Head of caudate nucleus (tissue), 42 donors: ENCODE results near the gene ZNF212.
A peak's percentile ranks its signal among the peaks of the same experiment; 100 is the strongest.

Source experiments
- DNase-seq, 42 donors: peaks; one replicate each; pipeline versions ENCODE4 v3.0.0 to v3.0.0-alpha.2; 2020 to 2021; ENCODE audit warnings: mixed read lengths in 7 of 42
- intact Hi-C: fragments of 100-400 bp; cut with DNase I; formaldehyde crosslinking; loops from one replicate; pipeline ENCODE4 v1.15.0; 2022

ZNF212 gene

GRCh38 chr7:149239345-149240143 lies at the start of gene ZNF212:
Gene ZNF212, plus strand, starts transcription at chr7:149239651. Its CDS starts 128 bp downstream, at chr7:149239779.
- peak; percentile 80 to 97 (median 93) for DNase-seq
- intact Hi-C loops, result loop anchor here (5.0 kb wide), 1 partner anchor 42 kb away; the partner anchor contains the start of gene ZNF282

GRCh38 chr7:149191851-149192250 lies 47.6 kb upstream of the ZNF212 start:
- intact Hi-C loops, result no loop called here
- no peak for DNase-seq

GRCh38 chr7:149194799-149195179 lies 44.7 kb upstream of the ZNF212 start:
- no peak for DNase-seq
- intact Hi-C loops, result loop anchor here (5.0 kb wide), 1 partner anchor 43 kb away; the partner anchor contains the start of gene ZNF212

- intact Hi-C loops, result loop anchor here (5.0 kb wide), 1 partner anchor 42 kb away; the partner anchor contains the start of gene ZNF212
- DNase-seq, result peak; percentile 79 to 96 (median 90)
Observed at GRCh38 chr7:149195180-149196150, 44.0 kb upstream of the ZNF212 start, which contains the start of gene ZNF282. Gene ZNF282, plus strand, starts transcription at chr7:149195546. Its CDS starts 44 bp downstream, at chr7:149195590.

GRCh38 chr7:149196151-149196704 lies 43.2 kb upstream of the ZNF212 start:
- peak in 6 of 42 donors; percentile 6 to 23 (median 13) for DNase-seq
- intact Hi-C loops, result loop anchor here (5.0 kb wide), 1 partner anchor 41 kb away; the partner anchor contains the start of gene ZNF212

GRCh38 chr7:149196705-149197171 lies 42.7 kb upstream of the ZNF212 start:
- DNase-seq, result peak in 1 of 42 donors; percentile 9
- intact Hi-C loops, result loop anchor here (5.0 kb wide), 1 partner anchor 41 kb away; the partner anchor contains the start of gene ZNF212

- no peak for DNase-seq
- intact Hi-C loops, result loop anchor here (5.0 kb wide), 1 partner anchor 40 kb away; the partner anchor contains the start of gene ZNF212
Observed at GRCh38 chr7:149197675-149198074, 41.8 kb upstream of the ZNF212 start.

GRCh38 chr7:149198161-149198816 lies 41.2 kb upstream of the ZNF212 start:
- DNase-seq, result no peak

GRCh38 chr7:149199234-149199995 lies 40.0 kb upstream of the ZNF212 start:
- no peak for DNase-seq
- intact Hi-C loops, result loop anchor here (5.0 kb wide), 1 partner anchor 38 kb away; the partner anchor contains the start of gene ZNF212

More at GRCh38 chr7:149198161-149198816, 41.2 kb upstream of the ZNF212 start:
- intact Hi-C loops, result loop anchor here (5.0 kb wide), 1 partner anchor 39 kb away; the partner anchor contains the start of gene ZNF212

GRCh38 chr7:149202831-149203231 lies 36.6 kb upstream of the ZNF212 start:
- intact Hi-C loops, result no loop called here
- no peak for DNase-seq

- no peak for DNase-seq
- intact Hi-C loops, result no loop called here
Observed at GRCh38 chr7:149205690-149206381, 33.6 kb upstream of the ZNF212 start.

GRCh38 chr7:149207324-149208035 lies 32.0 kb upstream of the ZNF212 start:
- intact Hi-C loops, result no loop called here
- no peak for DNase-seq

GRCh38 chr7:149209518-149210269 lies 29.8 kb upstream of the ZNF212 start:
- DNase-seq, result peak in 32 of 42 donors; percentile 10 to 75 (median 42)
- intact Hi-C loops, result no loop called here

- DNase-seq, result no peak
- intact Hi-C loops, result no loop called here
Observed at GRCh38 chr7:149210551-149210950, 28.9 kb upstream of the ZNF212 start.

- intact Hi-C loops, result no loop called here
Observed at GRCh38 chr7:149214020-149214720, 25.3 kb upstream of the ZNF212 start.

More at GRCh38 chr7:149214020-149214720, 25.3 kb upstream of the ZNF212 start:
- no peak for DNase-seq
